SK-N-SH (cell line): ENCODE measurements around the gene ZNF775. TPM values are rescaled to one million over a fixed set of nuclear protein-coding genes. Genes with fewer than 3 reads are reported as not detected.

Source experiments
- CTCF ChIA-PET: fragments of 300-600, 350-600 bp; formaldehyde crosslinking; extraction: SDS; loops from one replicate; lab custom pipeline; 2021; lab: Yijun Ruan, JAX
- POLR2A ChIA-PET: fragments of 350-600 bp; sonication (Branson Sonifier 250); formaldehyde crosslinking; extraction: SDS; loops from one replicate; lab custom pipeline; 2020; ENCODE audit warnings: antibody characterized with exemption, inconsistent platforms; lab: Yijun Ruan, JAX
- DNase-seq: peaks from one replicate; pipeline ENCODE4 v3.0.0; 2012
- H2AFZ ChIP-seq: fragments of 200-600 bp; sonication (generic); 2 replicates; pipeline ENCODE4 v1.8.1; 2016; ENCODE audit warnings: antibody characterized with exemption, mild to moderate bottlenecking, low read depth
- H3F3A ChIP-seq: fragments of 200-600 bp; sonication (generic); replicated peaks from 2 replicates; pipeline ENCODE3; 2016; ENCODE audit warnings: antibody characterized with exemption, mild to moderate bottlenecking; ENCODE audit not compliant: insufficient read depth
- H3K27ac ChIP-seq, 2 experiments: fragments of 200-500 bp in 1 of 2; fragments of 200-600 bp in 1 of 2; sonication (Bioruptor generic) in 1 of 2; sonication (generic), shearing (Covaris generic) in 1 of 2; 2 replicates each; pipeline versions ENCODE4 v1.5.1 to v1.6.1; 2014 to 2016; ENCODE audit warnings: low read depth in 2 of 2, inconsistent platforms in 1 of 2, low read length in 1 of 2, mild to moderate bottlenecking in 1 of 2, mixed read lengths in 1 of 2
- H3K27me3 ChIP-seq: fragments of 200-600 bp; sonication (generic), shearing (Covaris generic); 2 replicates; pipeline ENCODE4 v1.6.1; 2016; ENCODE audit warnings: mixed run types; ENCODE audit not compliant: insufficient read depth
- H3K36me3 ChIP-seq, 2 experiments: fragments of 200-500 bp in 1 of 2; fragments of 200-600 bp in 1 of 2; sonication (Bioruptor generic) in 1 of 2; sonication (generic) in 1 of 2; replicated peaks in 1 of 2; 2 replicates each; pipeline versions ENCODE3 to v1.5.1; 2014 to 2016; ENCODE audit warnings: low read length in 1 of 2, mild to moderate bottlenecking in 1 of 2; ENCODE audit not compliant: insufficient read depth in 2 of 2, control insufficient read depth in 1 of 2
- H3K4me1 ChIP-seq, 2 experiments: fragments of 200-500 bp in 1 of 2; fragments of 200-600 bp in 1 of 2; sonication (Bioruptor generic) in 1 of 2; sonication (generic), shearing (Covaris generic) in 1 of 2; 2 replicates each; pipeline versions ENCODE4 v1.5.1 to v1.6.1; 2014 to 2016; ENCODE audit warnings: low read depth in 1 of 2, low read length in 1 of 2, mixed run types in 1 of 2; ENCODE audit not compliant: insufficient read depth in 2 of 2, control insufficient read depth in 1 of 2
- H3K4me2 ChIP-seq: fragments of 200-600 bp; sonication (generic), shearing (Covaris generic); 2 replicates; pipeline ENCODE4 v1.6.1; 2017; ENCODE audit warnings: mixed run types
- H3K4me3 ChIP-seq, 2 experiments: fragments of 200-500 bp in 1 of 2; fragments of 200-600 bp in 1 of 2; sonication (Bioruptor generic) in 1 of 2; sonication (generic), shearing (Covaris generic) in 1 of 2; 2 replicates each; pipeline versions ENCODE4 v1.5.1 to v1.8.1; 2014 to 2016; ENCODE audit warnings: low read depth in 2 of 2, inconsistent platforms in 1 of 2, low read length in 1 of 2, mild to moderate bottlenecking in 1 of 2, mixed read lengths in 1 of 2, moderate library complexity in 1 of 2
- H3K79me2 ChIP-seq: fragments of 200-600 bp; sonication (generic); 2 replicates; pipeline ENCODE4 v1.8.1; 2017; ENCODE audit warnings: mild to moderate bottlenecking; ENCODE audit not compliant: insufficient read depth
- H3K9ac ChIP-seq: fragments of 200-600 bp; sonication (generic); 2 replicates; pipeline ENCODE4 v1.6.1; 2017; ENCODE audit warnings: mixed run types
- H3K9me2 ChIP-seq: fragments of 200-600 bp; sonication (generic); 2 replicates; pipeline ENCODE4 v1.6.1; 2017; ENCODE audit warnings: mixed run types
- H3K9me3 ChIP-seq: fragments of 200-600 bp; sonication (generic); 2 replicates; pipeline ENCODE4 v1.6.1; 2017; ENCODE audit warnings: mixed run types, mild to moderate bottlenecking, moderate library complexity
- H4K20me1 ChIP-seq: fragments of 200-600 bp; sonication (generic); 2 replicates; pipeline ENCODE4 v1.6.1; 2017; ENCODE audit warnings: mild to moderate bottlenecking, mixed run types; ENCODE audit not compliant: insufficient read depth
- CHD2 ChIP-seq: fragments of 150-350 bp; IDR thresholded peaks from 2 replicates; pipeline ENCODE4 v1.6.1; 2018; ENCODE audit warnings: low read length; ENCODE audit not compliant: partially characterized antibody
- ELF1 ChIP-seq: IDR thresholded peaks from 2 replicates; pipeline ENCODE4 v1.4.0; 2012
- FOXJ3 ChIP-seq: sonication (generic); formaldehyde crosslinking; IDR thresholded peaks from 2 replicates; pipeline ENCODE4 v1.5.1; 2020; ENCODE audit warnings: mild to moderate bottlenecking, missing genetic modification reagents
- FOXM1 ChIP-seq: IDR thresholded peaks from 2 replicates; pipeline ENCODE4 v1.4.0; 2012; ENCODE audit warnings: low read depth, mild to moderate bottlenecking
- GATA2 ChIP-seq: sonication (generic); formaldehyde crosslinking; IDR thresholded peaks from 2 replicates; pipeline ENCODE4 v1.5.0; 2020; ENCODE audit warnings: mild to moderate bottlenecking, missing genetic modification reagents
- MEF2A ChIP-seq: IDR thresholded peaks from 2 replicates; pipeline ENCODE4 v1.4.0; 2012; ENCODE audit warnings: low read depth, borderline replicate concordance
- POLR2AphosphoS5 ChIP-seq: IDR thresholded peaks from 2 replicates; pipeline ENCODE4 v1.6.1; 2012; ENCODE audit warnings: low read depth, low read length
- RAD21 ChIP-seq: IDR thresholded peaks from 2 replicates; pipeline ENCODE4 v1.6.1; 2012; ENCODE audit warnings: mild to moderate bottlenecking, low read length
- RCOR1 ChIP-seq: fragments of 150-350 bp; IDR thresholded peaks from 2 replicates; pipeline ENCODE4 v1.6.1; 2017; ENCODE audit warnings: antibody characterized with exemption, low read length
- RXRA ChIP-seq: IDR thresholded peaks from 2 replicates; pipeline ENCODE4 v1.4.0; 2012; ENCODE audit warnings: low read depth, mild to moderate bottlenecking, borderline replicate concordance
- SIN3A ChIP-seq: IDR thresholded peaks from 2 replicates; pipeline ENCODE4 v1.6.1; 2012; ENCODE audit warnings: low read depth, mild to moderate bottlenecking, low read length, moderate library complexity, borderline replicate concordance
- SMC3 ChIP-seq: IDR thresholded peaks from 2 replicates; pipeline ENCODE4 v1.6.1; 2012; ENCODE audit warnings: low read depth, low read length, improper control_type of control experiment
- YY1 ChIP-seq: IDR thresholded peaks from 2 replicates; pipeline ENCODE4 v1.4.0; 2012; ENCODE audit warnings: low read depth, mild to moderate bottlenecking
- WGBS: methylation state at CpG from one replicate; pipeline ENCODE4 v1.1.6; 2017; ENCODE audit warnings: low lambda C conversion rate; 5-methylcytosine and 5-hydroxymethylcytosine counted together
- polyA plus RNA-seq, 3 experiments: library from polyadenylated mRNA; depleted of rRNA; stranded (reverse); fragments of >200 nt; gene quantifications; 2 replicates each; pipeline ENCODE4 v1.2.3, GENCODE V29; 2012
- TF ChIP-seq, protein P1 (sequence below): IDR thresholded peaks from 2 replicates; pipeline ENCODE4; 2012
- TF ChIP-seq, protein P2 (sequence below): IDR thresholded peaks from 2 replicates; pipeline ENCODE4 v1.6.1; 2012; ENCODE audit warnings: mild to moderate bottlenecking, low read depth, low read length, moderate library complexity
- TF ChIP-seq, protein P3 (sequence below): fragments of 150-350 bp; IDR thresholded peaks from 2 replicates; pipeline ENCODE4 v1.6.1; 2017; ENCODE audit warnings: antibody characterized with exemption, low read length, low read depth, borderline replicate concordance
- TF ChIP-seq, protein P4 (sequence below): IDR thresholded peaks from 2 replicates; pipeline ENCODE4 v1.4.0; 2012; ENCODE audit warnings: low read depth, borderline replicate concordance

Gene ZNF775
- polyA plus RNA-seq, 1 of the 3 experiments (the other 2 are of a cell fraction): 5.0 TPM

DNA sequence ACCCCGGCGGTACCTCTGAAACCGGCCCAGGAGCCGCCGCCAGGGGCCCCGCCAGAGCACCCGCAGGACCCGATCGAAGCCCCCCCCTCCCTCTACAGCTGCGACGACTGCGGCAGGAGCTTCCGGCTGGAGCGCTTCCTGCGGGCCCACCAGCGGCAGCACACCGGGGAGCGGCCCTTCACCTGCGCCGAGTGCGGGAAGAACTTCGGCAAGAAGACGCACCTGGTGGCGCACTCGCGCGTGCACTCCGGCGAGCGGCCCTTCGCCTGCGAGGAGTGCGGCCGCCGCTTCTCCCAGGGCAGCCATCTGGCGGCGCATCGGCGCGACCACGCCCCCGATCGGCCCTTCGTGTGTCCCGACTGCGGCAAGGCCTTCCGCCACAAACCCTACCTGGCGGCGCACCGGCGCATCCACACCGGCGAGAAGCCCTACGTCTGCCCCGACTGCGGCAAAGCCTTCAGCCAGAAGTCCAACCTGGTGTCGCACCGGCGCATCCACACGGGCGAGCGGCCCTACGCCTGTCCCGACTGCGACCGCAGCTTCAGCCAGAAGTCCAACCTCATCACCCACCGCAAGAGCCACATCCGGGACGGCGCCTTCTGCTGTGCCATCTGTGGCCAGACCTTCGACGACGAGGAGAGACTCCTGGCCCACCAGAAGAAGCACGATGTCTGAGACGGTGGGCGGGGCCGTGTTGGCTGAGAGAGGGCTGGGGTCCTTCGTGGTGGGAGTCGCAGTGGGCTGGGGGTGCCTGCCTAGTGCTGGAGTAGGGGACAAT is 6.7 kb upstream of the ZNF775 start:
- Histone ChIP-seq H4K20me1 (no peaks in the 10 kb centered on the region), H3K4me2 (no peak overlapping the region), H3K36me3 (peaks cover 19 to 49% of the 10 kb centered on the region in 2 experiments), H3K4me3 (no peak overlapping the region), H3K27ac (no peak overlapping the region), H3F3A (peaks cover 23% of the 10 kb centered on the region), H3K27me3 (no peaks in the 10 kb centered on the region), H3K79me2 (peaks cover 48% of the 10 kb centered on the region), H3K9ac (no peak overlapping the region), H2AFZ (no peak overlapping the region), H3K4me1 (peaks cover 9 to 35% of the 10 kb centered on the region in 2 experiments; a peak in 3 of 4 replicates), H3K9me3 (no peaks in the 10 kb centered on the region), H3K9me2 (no peaks in the 10 kb centered on the region)
- CTCF ChIA-PET: no interaction called here
- TF ChIP-seq, protein P1, sequence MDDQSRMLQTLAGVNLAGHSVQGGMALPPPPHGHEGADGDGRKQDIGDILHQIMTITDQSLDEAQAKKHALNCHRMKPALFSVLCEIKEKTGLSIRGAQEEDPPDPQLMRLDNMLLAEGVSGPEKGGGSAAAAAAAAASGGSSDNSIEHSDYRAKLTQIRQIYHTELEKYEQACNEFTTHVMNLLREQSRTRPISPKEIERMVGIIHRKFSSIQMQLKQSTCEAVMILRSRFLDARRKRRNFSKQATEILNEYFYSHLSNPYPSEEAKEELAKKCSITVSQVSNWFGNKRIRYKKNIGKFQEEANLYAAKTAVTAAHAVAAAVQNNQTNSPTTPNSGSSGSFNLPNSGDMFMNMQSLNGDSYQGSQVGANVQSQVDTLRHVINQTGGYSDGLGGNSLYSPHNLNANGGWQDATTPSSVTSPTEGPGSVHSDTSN: no peak
- no peak for TF ChIP-seq RXRA
- no peak for TF ChIP-seq FOXM1
- no peak for TF ChIP-seq GATA2 (CRISPR knock-in tag)
- TF ChIP-seq RCOR1: no peak
- no peak for TF ChIP-seq YY1
- TF ChIP-seq, protein P2, sequence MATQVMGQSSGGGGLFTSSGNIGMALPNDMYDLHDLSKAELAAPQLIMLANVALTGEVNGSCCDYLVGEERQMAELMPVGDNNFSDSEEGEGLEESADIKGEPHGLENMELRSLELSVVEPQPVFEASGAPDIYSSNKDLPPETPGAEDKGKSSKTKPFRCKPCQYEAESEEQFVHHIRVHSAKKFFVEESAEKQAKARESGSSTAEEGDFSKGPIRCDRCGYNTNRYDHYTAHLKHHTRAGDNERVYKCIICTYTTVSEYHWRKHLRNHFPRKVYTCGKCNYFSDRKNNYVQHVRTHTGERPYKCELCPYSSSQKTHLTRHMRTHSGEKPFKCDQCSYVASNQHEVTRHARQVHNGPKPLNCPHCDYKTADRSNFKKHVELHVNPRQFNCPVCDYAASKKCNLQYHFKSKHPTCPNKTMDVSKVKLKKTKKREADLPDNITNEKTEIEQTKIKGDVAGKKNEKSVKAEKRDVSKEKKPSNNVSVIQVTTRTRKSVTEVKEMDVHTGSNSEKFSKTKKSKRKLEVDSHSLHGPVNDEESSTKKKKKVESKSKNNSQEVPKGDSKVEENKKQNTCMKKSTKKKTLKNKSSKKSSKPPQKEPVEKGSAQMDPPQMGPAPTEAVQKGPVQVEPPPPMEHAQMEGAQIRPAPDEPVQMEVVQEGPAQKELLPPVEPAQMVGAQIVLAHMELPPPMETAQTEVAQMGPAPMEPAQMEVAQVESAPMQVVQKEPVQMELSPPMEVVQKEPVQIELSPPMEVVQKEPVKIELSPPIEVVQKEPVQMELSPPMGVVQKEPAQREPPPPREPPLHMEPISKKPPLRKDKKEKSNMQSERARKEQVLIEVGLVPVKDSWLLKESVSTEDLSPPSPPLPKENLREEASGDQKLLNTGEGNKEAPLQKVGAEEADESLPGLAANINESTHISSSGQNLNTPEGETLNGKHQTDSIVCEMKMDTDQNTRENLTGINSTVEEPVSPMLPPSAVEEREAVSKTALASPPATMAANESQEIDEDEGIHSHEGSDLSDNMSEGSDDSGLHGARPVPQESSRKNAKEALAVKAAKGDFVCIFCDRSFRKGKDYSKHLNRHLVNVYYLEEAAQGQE: no peak
- TF ChIP-seq POLR2AphosphoS5: no peak
- TF ChIP-seq CHD2: no peak
- TF ChIP-seq, protein P3, sequence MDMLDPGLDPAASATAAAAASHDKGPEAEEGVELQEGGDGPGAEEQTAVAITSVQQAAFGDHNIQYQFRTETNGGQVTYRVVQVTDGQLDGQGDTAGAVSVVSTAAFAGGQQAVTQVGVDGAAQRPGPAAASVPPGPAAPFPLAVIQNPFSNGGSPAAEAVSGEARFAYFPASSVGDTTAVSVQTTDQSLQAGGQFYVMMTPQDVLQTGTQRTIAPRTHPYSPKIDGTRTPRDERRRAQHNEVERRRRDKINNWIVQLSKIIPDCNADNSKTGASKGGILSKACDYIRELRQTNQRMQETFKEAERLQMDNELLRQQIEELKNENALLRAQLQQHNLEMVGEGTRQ: no peak
- no peak for TF ChIP-seq ELF1
- TF ChIP-seq, protein P4, sequence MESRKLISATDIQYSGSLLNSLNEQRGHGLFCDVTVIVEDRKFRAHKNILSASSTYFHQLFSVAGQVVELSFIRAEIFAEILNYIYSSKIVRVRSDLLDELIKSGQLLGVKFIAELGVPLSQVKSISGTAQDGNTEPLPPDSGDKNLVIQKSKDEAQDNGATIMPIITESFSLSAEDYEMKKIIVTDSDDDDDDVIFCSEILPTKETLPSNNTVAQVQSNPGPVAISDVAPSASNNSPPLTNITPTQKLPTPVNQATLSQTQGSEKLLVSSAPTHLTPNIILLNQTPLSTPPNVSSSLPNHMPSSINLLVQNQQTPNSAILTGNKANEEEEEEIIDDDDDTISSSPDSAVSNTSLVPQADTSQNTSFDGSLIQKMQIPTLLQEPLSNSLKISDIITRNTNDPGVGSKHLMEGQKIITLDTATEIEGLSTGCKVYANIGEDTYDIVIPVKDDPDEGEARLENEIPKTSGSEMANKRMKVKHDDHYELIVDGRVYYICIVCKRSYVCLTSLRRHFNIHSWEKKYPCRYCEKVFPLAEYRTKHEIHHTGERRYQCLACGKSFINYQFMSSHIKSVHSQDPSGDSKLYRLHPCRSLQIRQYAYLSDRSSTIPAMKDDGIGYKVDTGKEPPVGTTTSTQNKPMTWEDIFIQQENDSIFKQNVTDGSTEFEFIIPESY: no peak
- no peak for TF ChIP-seq RAD21
- TF ChIP-seq FOXJ3: no peak
- TF ChIP-seq SMC3: no peak
- no peak for TF ChIP-seq SIN3A
- no peak for TF ChIP-seq MEF2A
- POLR2A ChIA-PET: no interaction called here
- 97% methylated on average over 78 of the region's 79 CpGs for WGBS
- no peak for DNase-seq
